Chondrocyte (in vitro differentiated cells): Measurements from ENCODE around the gene GLT8D1. TPM values are rescaled to one million over a fixed set of nuclear protein-coding genes. Genes with fewer than 3 reads are reported as not detected.

ENCODE experiments used
- DNase-seq: peaks from one replicate; pipeline ENCODE4 v3.0.0; 2021; ENCODE audit warnings: mixed read lengths, low spot score
- H3K27ac Mint-ChIP-seq: one replicate; pipeline ENCODE4 v1.8.0; 2021; ENCODE audit warnings: mild to moderate bottlenecking, moderate library complexity, mixed read lengths; ENCODE audit not compliant: unreplicated experiment
- H3K27me3 Mint-ChIP-seq: 2 replicates; pipeline ENCODE4 v1.8.0; 2021; ENCODE audit warnings: low read depth, mixed read lengths
- H3K36me3 Mint-ChIP-seq: 2 replicates; pipeline ENCODE4 v1.8.0; 2021; ENCODE audit warnings: low read depth, mixed read lengths
- H3K4me1 Mint-ChIP-seq: 2 replicates; pipeline ENCODE4 v1.8.0; 2021; ENCODE audit warnings: low read depth, mild to moderate bottlenecking, mixed read lengths
- H3K4me3 Mint-ChIP-seq: one replicate; pipeline ENCODE4 v1.8.0; 2021; ENCODE audit warnings: mild to moderate bottlenecking, moderate library complexity, mixed read lengths; ENCODE audit not compliant: unreplicated experiment
- H3K9me3 Mint-ChIP-seq: 2 replicates; pipeline ENCODE4 v1.8.0; 2021; ENCODE audit warnings: low read depth, mixed read lengths
- total RNA-seq: library from RNA; stranded (reverse); gene quantifications from 3 replicates; pipeline ENCODE4 v1.2.1, GENCODE V29; 2021
- TF ChIP-seq, protein P1 (sequence below): fragments of 200-600 bp; sonication (generic); IDR thresholded peaks from 2 replicates; pipeline ENCODE4 v1.5.0; 2021; ENCODE audit warnings: antibody characterized with exemption, mild to moderate bottlenecking, moderate library complexity

GLT8D1 gene
- total RNA-seq, 1 donor from 2014 or later = 91.2 TPM

DNA sequence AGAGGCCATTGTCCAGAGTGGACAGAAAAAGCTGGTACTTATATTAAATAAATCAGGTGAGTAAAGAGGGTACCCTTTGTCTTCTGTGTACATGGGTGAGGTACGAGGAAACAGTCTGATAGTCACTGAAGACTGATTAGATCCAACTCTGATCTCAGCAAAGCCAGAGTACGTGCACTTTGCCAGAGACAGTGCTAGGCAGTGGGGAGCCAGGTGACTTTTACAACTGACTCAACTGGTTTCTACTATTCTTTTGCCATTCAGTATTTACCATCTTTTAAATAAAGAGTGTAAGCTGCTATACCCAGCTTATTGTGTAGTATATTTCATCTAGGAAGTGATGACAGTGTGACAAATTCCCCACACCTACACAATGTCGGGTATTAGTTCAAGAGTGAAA is 16.4 kb downstream of the GLT8D1 start:
- Mint-ChIP-seq H3K36me3 (peaks cover 37% of the 10 kb centered on the region), H3K27ac (peak overlapping the region; percentile 61), H3K4me3 (no peak overlapping the region), H3K27me3 (no peaks in the 10 kb centered on the region), H3K4me1 (peaks cover 52% of the 10 kb centered on the region), H3K9me3 (no peaks in the 10 kb centered on the region)
- TF ChIP-seq, protein P1, sequence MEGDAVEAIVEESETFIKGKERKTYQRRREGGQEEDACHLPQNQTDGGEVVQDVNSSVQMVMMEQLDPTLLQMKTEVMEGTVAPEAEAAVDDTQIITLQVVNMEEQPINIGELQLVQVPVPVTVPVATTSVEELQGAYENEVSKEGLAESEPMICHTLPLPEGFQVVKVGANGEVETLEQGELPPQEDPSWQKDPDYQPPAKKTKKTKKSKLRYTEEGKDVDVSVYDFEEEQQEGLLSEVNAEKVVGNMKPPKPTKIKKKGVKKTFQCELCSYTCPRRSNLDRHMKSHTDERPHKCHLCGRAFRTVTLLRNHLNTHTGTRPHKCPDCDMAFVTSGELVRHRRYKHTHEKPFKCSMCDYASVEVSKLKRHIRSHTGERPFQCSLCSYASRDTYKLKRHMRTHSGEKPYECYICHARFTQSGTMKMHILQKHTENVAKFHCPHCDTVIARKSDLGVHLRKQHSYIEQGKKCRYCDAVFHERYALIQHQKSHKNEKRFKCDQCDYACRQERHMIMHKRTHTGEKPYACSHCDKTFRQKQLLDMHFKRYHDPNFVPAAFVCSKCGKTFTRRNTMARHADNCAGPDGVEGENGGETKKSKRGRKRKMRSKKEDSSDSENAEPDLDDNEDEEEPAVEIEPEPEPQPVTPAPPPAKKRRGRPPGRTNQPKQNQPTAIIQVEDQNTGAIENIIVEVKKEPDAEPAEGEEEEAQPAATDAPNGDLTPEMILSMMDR = no peak
- no peak for DNase-seq

GRCh38 chr3:52688266-52688665 is 17.3 kb downstream of the GLT8D1 start:
- DNase-seq = no peak
- peaks cover 31% of the 10 kb centered on the region for H3K36me3 Mint-ChIP-seq
- H3K27ac Mint-ChIP-seq = peak overlapping the region; percentile 61
- TF ChIP-seq, protein P1 = no peak
- no peaks in the 10 kb centered on the region for H3K9me3 Mint-ChIP-seq
- no peak overlapping the region for H3K4me3 Mint-ChIP-seq
- H3K4me1 Mint-ChIP-seq = peaks cover 57% of the 10 kb centered on the region
- no peaks in the 10 kb centered on the region for H3K27me3 Mint-ChIP-seq

GRCh38 chr3:52685709-52686691 is 19.6 kb downstream of the GLT8D1 start, which contains the start of the genes GNL3 and PBRM1:
GNL3 (plus strand) TSS chr3:52686032; CDS start chr3:52686093, 61 bp downstream.
PBRM1 (minus strand) TSS chr3:52685913.
- no peaks in the 10 kb centered on the region for H3K27me3 Mint-ChIP-seq
- peak within 1 kb of the TSS; percentile 97 for H3K4me3 Mint-ChIP-seq
- TF ChIP-seq, protein P1 = no peak
- peaks cover 25% of the 10 kb centered on the region for H3K36me3 Mint-ChIP-seq
- H3K27ac Mint-ChIP-seq = peak within 1 kb of the TSS; percentile 97
- DNase-seq = peak; percentile 97
- H3K4me1 Mint-ChIP-seq = peaks cover 68% of the 10 kb centered on the region
- H3K9me3 Mint-ChIP-seq = no peaks in the 10 kb centered on the region

DNA sequence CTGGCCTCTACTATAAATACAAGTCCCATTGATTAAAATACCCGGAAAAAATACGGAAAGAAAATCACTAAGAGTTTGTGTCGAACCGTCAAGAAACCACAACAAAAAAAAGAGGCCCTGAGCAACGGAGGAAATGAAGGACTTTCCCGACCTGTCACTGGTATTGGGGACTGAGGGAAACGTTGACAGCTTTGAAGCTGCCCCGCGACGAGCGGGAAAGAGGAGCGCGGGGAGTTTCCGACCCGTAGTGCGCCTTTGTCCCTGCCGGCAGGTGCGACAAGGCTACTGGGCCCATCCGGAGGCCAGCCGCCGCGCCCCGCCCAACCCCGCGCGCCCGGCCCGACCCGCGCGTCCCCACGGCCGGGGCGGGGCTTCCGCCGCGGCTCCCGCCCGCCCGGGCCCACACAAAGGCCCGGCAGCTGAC is 20.3 kb downstream of the GLT8D1 start:
- Mint-ChIP-seq H3K4me3 (peak overlapping the region; percentile 80), H3K27me3 (no peaks in the 10 kb centered on the region), H3K9me3 (no peaks in the 10 kb centered on the region), H3K36me3 (peaks cover 19% of the 10 kb centered on the region), H3K4me1 (peaks cover 67% of the 10 kb centered on the region), H3K27ac (peak overlapping the region; percentile 93)
- TF ChIP-seq, protein P1 = no peak
- no peak for DNase-seq

DNA sequence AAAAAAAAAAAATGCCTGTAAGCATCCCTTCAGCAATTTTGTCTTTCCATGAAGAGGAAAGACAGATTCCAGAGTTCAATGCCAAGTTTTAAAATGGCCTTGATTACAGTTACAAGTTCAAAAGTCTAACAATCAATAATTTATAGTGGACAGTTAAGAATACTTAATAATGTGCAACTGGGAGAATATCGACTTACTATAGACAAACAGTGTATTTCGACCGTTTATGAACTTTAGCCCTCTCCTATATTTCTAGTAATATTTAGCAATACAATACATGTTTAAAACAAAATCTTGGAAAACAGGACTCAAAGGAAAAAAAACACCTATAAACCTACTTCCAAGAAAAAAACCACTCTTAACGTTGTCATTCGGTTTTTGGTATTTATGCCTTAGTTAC is 21.4 kb downstream of the GLT8D1 start:
- TF ChIP-seq, protein P1 = no peak
- peaks cover 14% of the 10 kb centered on the region for H3K36me3 Mint-ChIP-seq
- H3K4me1 Mint-ChIP-seq = peaks cover 76% of the 10 kb centered on the region

More for the DNA sequence above, 21.4 kb downstream of the GLT8D1 start:
- Mint-ChIP-seq H3K4me3 (peak overlapping the region; percentile 80), H3K9me3 (no peaks in the 10 kb centered on the region), H3K27ac (peak overlapping the region; percentile 93), H3K27me3 (no peaks in the 10 kb centered on the region)
- DNase-seq = no peak
